Common myeloid progenitor, CD34-positive (primary cell): Measurements from ENCODE around the gene GRIA1.

ENCODE experiments used
- CTCF ChIA-PET: fragments of 350-600 bp; sonication (Branson Sonifier 250); formaldehyde crosslinking; loops from one replicate; lab custom pipeline; 2021; ENCODE audit warnings: antibody characterized with exemption; lab: Charles Lee
- POLR2A ChIA-PET: fragments of 350-600 bp; sonication (Branson Sonifier 250); formaldehyde crosslinking; loops from one replicate; lab custom pipeline; 2021; ENCODE audit warnings: antibody characterized with exemption; lab: Charles Lee
- DNase-seq, 3 donors: peaks; one replicate each; pipeline versions ENCODE4 v3.0.0 to v3.0.0-alpha.2; 2013
- H3K27ac ChIP-seq, 2 experiments: 1 replicate in 1 of 2; 2 replicates in 1 of 2; pipeline ENCODE4 v1.7.0; 2013; ENCODE audit warnings: inconsistent platforms in 2 of 2, low read length in 2 of 2, mild to moderate bottlenecking in 2 of 2, low read depth in 1 of 2, moderate library complexity in 1 of 2; ENCODE audit not compliant: severe bottlenecking in 2 of 2, insufficient read depth in 1 of 2, poor library complexity in 1 of 2
- H3K27me3 ChIP-seq, 5 experiments: replicated peaks in 2 of 5; 1 replicate in 3 of 5; 2 replicates in 2 of 5; pipeline versions ENCODE4 v1.6.1 to v1.7.0; 2013; ENCODE audit warnings: low read length in 4 of 5, mild to moderate bottlenecking in 2 of 5, moderate library complexity in 2 of 5, inconsistent platforms in 1 of 5; ENCODE audit not compliant: insufficient read depth in 5 of 5, control insufficient read depth in 4 of 5
- H3K36me3 ChIP-seq, 4 experiments: 1 replicate in 2 of 4; 2 replicates in 2 of 4; pipeline versions ENCODE4 v1.6.1 to v1.7.0; 2013; ENCODE audit warnings: low read length in 3 of 4, control low read depth in 1 of 4, mild to moderate bottlenecking in 1 of 4; ENCODE audit not compliant: control insufficient read depth in 4 of 4, insufficient read depth in 4 of 4
- H3K4me1 ChIP-seq, 4 experiments: 1 replicate in 3 of 4; 2 replicates in 1 of 4; pipeline versions ENCODE4 v1.6.1 to v1.7.1; 2013; ENCODE audit warnings: low read length in 3 of 4, mild to moderate bottlenecking in 3 of 4, control low read depth in 1 of 4, inconsistent platforms in 1 of 4, moderate library complexity in 1 of 4; ENCODE audit not compliant: control insufficient read depth in 4 of 4, insufficient read depth in 4 of 4; ENCODE audit errors: control extremely low read depth in 1 of 4
- H3K4me3 ChIP-seq, 7 experiments: 1 replicate in 4 of 7; 2 replicates in 3 of 7; pipeline versions ENCODE4 v1.5.1 to v1.7.0; 2013; ENCODE audit warnings: mild to moderate bottlenecking in 7 of 7, low read length in 6 of 7, moderate library complexity in 6 of 7, inconsistent platforms in 2 of 7, low read depth in 2 of 7, control low read depth in 1 of 7; ENCODE audit not compliant: insufficient read depth in 4 of 7, control insufficient read depth in 1 of 7; ENCODE audit errors: extremely low read depth in 1 of 7
- H3K9me3 ChIP-seq, 5 experiments: 1 replicate in 4 of 5; 2 replicates in 1 of 5; pipeline versions ENCODE4 v1.6.1 to v1.7.1; 2013; ENCODE audit warnings: low read length in 4 of 5, mild to moderate bottlenecking in 2 of 5, inconsistent platforms in 1 of 5, low read depth in 1 of 5, moderate library complexity in 1 of 5; ENCODE audit not compliant: control insufficient read depth in 4 of 5, insufficient read depth in 2 of 5; ENCODE audit errors: control extremely low read depth in 1 of 5
- WGBS: methylation state at CpG from one replicate; pipeline ENCODE4 v1.1.5; 2013; ENCODE audit not compliant: insufficient coverage; 5-methylcytosine and 5-hydroxymethylcytosine counted together

Gene GRIA1

GRCh38 chr5:153793699-153794098, 303.2 kb downstream of the GRIA1 start:
- Histone ChIP-seq H3K27me3 (no peaks in the 10 kb centered on the region), H3K27ac (no peak overlapping the region), H3K4me3 (no peak overlapping the region), H3K4me1 (no peaks in the 10 kb centered on the region), H3K9me3 (no peaks in the 10 kb centered on the region), H3K36me3 (no peaks in the 10 kb centered on the region)
- no peak for DNase-seq
- ChIA-PET CTCF (no interaction called here), POLR2A (no interaction called here)
- 100% methylated on average over 1 of the region's 1 CpG for WGBS

- ChIA-PET CTCF (no interaction called here), POLR2A (no interaction called here)
- no peaks in the 10 kb centered on the region for H3K4me1 ChIP-seq
- no peak overlapping the region for H3K4me3 ChIP-seq
- WGBS: 97% methylated on average over 10 of the region's 10 CpGs
- no peak for DNase-seq
- no peaks in the 10 kb centered on the region for H3K27me3 ChIP-seq
- no peak overlapping the region for H3K27ac ChIP-seq
- H3K9me3 ChIP-seq: no peaks in the 10 kb centered on the region
- no peaks in the 10 kb centered on the region for H3K36me3 ChIP-seq
These were observed 303.9 kb downstream of the GRIA1 start for GRCh38 chr5:153794327-153794726.

GRCh38 chr5:153796527-153796926, 306.1 kb downstream of the GRIA1 start:
- WGBS: 100% methylated on average over 1 of the region's 2 CpGs
- Histone ChIP-seq H3K27ac (no peak overlapping the region), H3K27me3 (no peaks in the 10 kb centered on the region), H3K9me3 (no peaks in the 10 kb centered on the region), H3K4me3 (no peak overlapping the region), H3K36me3 (no peaks in the 10 kb centered on the region), H3K4me1 (no peaks in the 10 kb centered on the region)
- no peak for DNase-seq
- CTCF ChIA-PET: no interaction called here
- POLR2A ChIA-PET: no interaction called here

- Histone ChIP-seq H3K4me1 (no peaks in the 10 kb centered on the region), H3K27me3 (no peaks in the 10 kb centered on the region), H3K4me3 (no peak overlapping the region), H3K36me3 (no peaks in the 10 kb centered on the region), H3K9me3 (no peaks in the 10 kb centered on the region), H3K27ac (no peak overlapping the region)
- ChIA-PET POLR2A (no interaction called here), CTCF (no interaction called here)
- DNase-seq: no peak
- WGBS: 86% methylated on average over 1 of the region's 3 CpGs
These were observed 307.0 kb downstream of the GRIA1 start for GRCh38 chr5:153797484-153797883.

- Histone ChIP-seq H3K9me3 (no peaks in the 10 kb centered on the region), H3K4me1 (no peaks in the 10 kb centered on the region), H3K27me3 (no peaks in the 10 kb centered on the region), H3K27ac (no peak overlapping the region), H3K36me3 (no peaks in the 10 kb centered on the region), H3K4me3 (no peak overlapping the region)
- WGBS: 100% methylated on average over 3 of the region's 5 CpGs
- POLR2A ChIA-PET: no interaction called here
- DNase-seq: no peak
- CTCF ChIA-PET: interaction anchor here (1.1 kb wide), 1 partner anchor 20 kb away, joined by 3 read pairs; no protein-coding TSS in a partner anchor
These were observed 308.4 kb downstream of the GRIA1 start for GRCh38 chr5:153798830-153799229.

GRCh38 chr5:153799466-153799865, 309.0 kb downstream of the GRIA1 start:
- DNase-seq: no peak
- no peaks in the 10 kb centered on the region for H3K36me3 ChIP-seq
- H3K27ac ChIP-seq: no peak overlapping the region
- H3K27me3 ChIP-seq: no peaks in the 10 kb centered on the region
- ChIA-PET CTCF (interaction anchor here (1.1 kb wide), 1 partner anchor 19 kb away, joined by 3 read pairs; no protein-coding TSS in a partner anchor), POLR2A (no interaction called here)
- no peak overlapping the region for H3K4me3 ChIP-seq
- no peaks in the 10 kb centered on the region for H3K4me1 ChIP-seq
- 100% methylated on average over 2 of the region's 2 CpGs for WGBS
- H3K9me3 ChIP-seq: no peaks in the 10 kb centered on the region

GRCh38 chr5:153802050-153802821, 311.8 kb downstream of the GRIA1 start:
- no peaks in the 10 kb centered on the region for H3K4me1 ChIP-seq
- H3K36me3 ChIP-seq: no peaks in the 10 kb centered on the region
- no peak for DNase-seq
- no peaks in the 10 kb centered on the region for H3K9me3 ChIP-seq
- H3K27me3 ChIP-seq: no peaks in the 10 kb centered on the region
- WGBS: 92% methylated on average over 12 of the region's 12 CpGs
- CTCF ChIA-PET: no interaction called here
- H3K4me3 ChIP-seq: no peak overlapping the region
- no peak overlapping the region for H3K27ac ChIP-seq
- POLR2A ChIA-PET: no interaction called here
